HCT116 (cell line): ENCODE measurements around the gene DNAL4. TPM values are rescaled to one million over a fixed set of nuclear protein-coding genes. Genes with fewer than 3 reads are reported as not detected.

Experiments
- ATAC-seq: fragments of 200-7000 bp; cut with Tn5 transposase; 2 replicates; pipeline ENCODE4 v1.9.1; 2020; ENCODE audit warnings: mild to moderate bottlenecking, moderate library complexity
- BruUV-seq: library from RNA; stranded (reverse); fragments of 400-500 nt; replicated peaks from 2 replicates; lab custom pipeline; 2021; lab: Mats Ljungman, UMichigan
- CTCF ChIA-PET: fragments of 300-600 bp; sonication (Branson Sonifier 250); formaldehyde crosslinking; loops from one replicate; lab custom pipeline; 2021; ENCODE audit warnings: antibody characterized with exemption; lab: Charles Lee
- POLR2A ChIA-PET: fragments of 300-600, 350-600 bp; sonication (Branson Sonifier 250); formaldehyde crosslinking; loops from one replicate; lab custom pipeline; 2021; ENCODE audit warnings: antibody characterized with exemption; lab: Charles Lee
- RAD21 ChIA-PET, 2 experiments: fragments of 300-600 bp; sonication (Branson Sonifier 250); formaldehyde crosslinking; loops; one replicate each; lab custom pipeline; 2023; ENCODE audit warnings: low total read pairs in 2 of 2; ENCODE audit not compliant: uncharacterized antibody in 2 of 2, unreplicated experiment in 2 of 2, low non-redundant PET in 1 of 2; lab: Charles Lee
- DNase-seq: peaks from one replicate; pipeline ENCODE4 v3.0.0-alpha.2; 2010; ENCODE audit warnings: low read depth, low spot score
- H2AFZ ChIP-seq: fragments of 200-600 bp; shearing (Covaris generic), sonication (generic); 2 replicates; pipeline ENCODE4 v1.6.1; 2017; ENCODE audit warnings: low read depth, mixed run types, mixed read lengths, antibody characterized with exemption, low read length; ENCODE audit not compliant: poor library complexity, severe bottlenecking
- H3K27ac ChIP-seq: 2 replicates; pipeline ENCODE4 v1.5.1; 2012; ENCODE audit warnings: low read depth, low read length
- H3K27me3 ChIP-seq: fragments of 200-600 bp; sonication (generic); 2 replicates; pipeline ENCODE4 v1.6.1; 2016; ENCODE audit warnings: mixed run types, low read length, mixed read lengths; ENCODE audit not compliant: insufficient read depth
- H3K36me3 ChIP-seq, 2 experiments: fragments of 200-500 bp in 1 of 2; fragments of 200-600 bp in 1 of 2; sonication (Bioruptor generic) in 1 of 2; sonication (generic) in 1 of 2; 2 replicates each; pipeline versions ENCODE4 v1.5.1 to v1.6.1; 2014 to 2016; ENCODE audit warnings: low read length in 2 of 2, inconsistent platforms in 1 of 2, mixed read lengths in 1 of 2, mixed run types in 1 of 2; ENCODE audit not compliant: insufficient read depth in 2 of 2, control insufficient read depth in 1 of 2
- H3K4me1 ChIP-seq, 2 experiments: fragments of 200-600 bp in 1 of 2; sonication (generic) in 1 of 2; 2 replicates each; pipeline versions ENCODE4 v1.5.1 to v1.6.1; 2012 to 2017; ENCODE audit warnings: low read length in 2 of 2, inconsistent platforms in 1 of 2, mild to moderate bottlenecking in 1 of 2, mixed read lengths in 1 of 2, mixed run types in 1 of 2, moderate library complexity in 1 of 2; ENCODE audit not compliant: insufficient read depth in 2 of 2, control insufficient read depth in 1 of 2
- H3K4me2 ChIP-seq: fragments of 200-600 bp; sonication (generic); 2 replicates; pipeline ENCODE4 v1.6.1; 2017; ENCODE audit warnings: mixed run types, low read length, mixed read lengths
- H3K4me3 ChIP-seq, 2 experiments: fragments of 200-600 bp in 1 of 2; sonication (generic) in 1 of 2; replicated peaks in 1 of 2; 2 replicates each; pipeline ENCODE4 v1.5.1; 2011 to 2016; ENCODE audit warnings: low read length in 2 of 2, control low read depth in 1 of 2, low read depth in 1 of 2, mild to moderate bottlenecking in 1 of 2, mixed read lengths in 1 of 2, mixed run types in 1 of 2
- H3K79me2 ChIP-seq: fragments of 200-600 bp; sonication (generic); 2 replicates; pipeline ENCODE4 v1.6.1; 2017; ENCODE audit warnings: mild to moderate bottlenecking, mixed run types, low read length, moderate library complexity, mixed read lengths; ENCODE audit not compliant: insufficient read depth
- H3K9ac ChIP-seq: fragments of 200-600 bp; sonication (generic); 2 replicates; pipeline ENCODE4 v1.6.1; 2016; ENCODE audit warnings: low read length, mixed read lengths
- H3K9me2 ChIP-seq: fragments of 200-600 bp; sonication (generic), shearing (Covaris generic); 2 replicates; pipeline ENCODE4 v1.6.1; 2017; ENCODE audit warnings: mixed run types, mild to moderate bottlenecking, moderate library complexity; ENCODE audit not compliant: insufficient read depth
- H3K9me3 ChIP-seq, 2 experiments: fragments of 200-500 bp in 1 of 2; fragments of 200-600 bp in 1 of 2; sonication (Bioruptor generic) in 1 of 2; sonication (generic) in 1 of 2; 2 replicates each; pipeline ENCODE4 v1.6.1; 2014 to 2017; ENCODE audit warnings: low read length in 2 of 2, mixed read lengths in 2 of 2, inconsistent platforms in 1 of 2, low read depth in 1 of 2, mild to moderate bottlenecking in 1 of 2, mixed run types in 1 of 2, moderate library complexity in 1 of 2; ENCODE audit not compliant: control insufficient read depth in 1 of 2, insufficient read depth in 1 of 2
- H4K20me1 ChIP-seq: fragments of 200-600 bp; sonication (generic), shearing (Covaris generic); 2 replicates; pipeline ENCODE4 v1.6.1; 2017; ENCODE audit warnings: mixed run types, mild to moderate bottlenecking, moderate library complexity; ENCODE audit not compliant: insufficient read depth
- ATF3 ChIP-seq: IDR thresholded peaks from 2 replicates; pipeline ENCODE4 v1.6.1; 2012
- CEBPB ChIP-seq: IDR thresholded peaks from 2 replicates; pipeline ENCODE4 v1.6.1; 2012; ENCODE audit warnings: low read depth
- CTCF ChIP-seq, 3 experiments: fragments of 200-600 bp in 1 of 3; sonication (generic) in 1 of 3; IDR thresholded peaks in 2 of 3; conservative IDR thresholded peaks in 1 of 3; 2 replicates each; pipeline ENCODE4 v1.5.1; 2012 to 2017; ENCODE audit warnings: low read depth in 2 of 3, low read length in 2 of 3, antibody characterized with exemption in 1 of 3, borderline replicate concordance in 1 of 3, control low read depth in 1 of 3, mild to moderate bottlenecking in 1 of 3, mixed read lengths in 1 of 3, mixed run types in 1 of 3, moderate library complexity in 1 of 3; ENCODE audit not compliant: insufficient read depth in 1 of 3
- EGR1 ChIP-seq: IDR thresholded peaks from 2 replicates; pipeline ENCODE4 v1.6.1; 2012; ENCODE audit warnings: low read depth
- ELF1 ChIP-seq: IDR thresholded peaks from 2 replicates; pipeline ENCODE4 v1.6.1; 2012; ENCODE audit warnings: low read depth, borderline replicate concordance
- EZH2 ChIP-seq: fragments of 200-600 bp; sonication (generic); IDR thresholded peaks from 2 replicates; pipeline ENCODE4 v1.6.1; 2017; ENCODE audit warnings: antibody characterized with exemption, mixed run types
- EZH2phosphoT487 ChIP-seq: fragments of 200-600 bp; IDR thresholded peaks from 2 replicates; pipeline ENCODE4 v1.6.1; 2018; ENCODE audit warnings: antibody characterized with exemption, borderline replicate concordance
- FOSL1 ChIP-seq: IDR thresholded peaks from 2 replicates; pipeline ENCODE4 v1.6.1; 2012; ENCODE audit warnings: low read depth
- POLR2A ChIP-seq: IDR thresholded peaks from 2 replicates; pipeline ENCODE4 v1.7.0; 2011; ENCODE audit warnings: borderline replicate concordance; ENCODE audit not compliant: insufficient read depth, insufficient read length; ENCODE audit errors: extremely low read depth
- POLR2AphosphoS5 ChIP-seq: IDR thresholded peaks from 2 replicates; pipeline ENCODE4 v1.6.1; 2011; ENCODE audit warnings: mild to moderate bottlenecking, low read depth, low read length, moderate library complexity
- REST ChIP-seq: IDR thresholded peaks from 2 replicates; pipeline ENCODE4 v1.6.1; 2012; ENCODE audit warnings: low read depth
- SIN3A ChIP-seq: IDR thresholded peaks from 2 replicates; pipeline ENCODE4 v1.6.1; 2012; ENCODE audit warnings: low read depth
- SP1 ChIP-seq: IDR thresholded peaks from 2 replicates; pipeline ENCODE4 v1.6.1; 2012; ENCODE audit warnings: low read depth
- SRF ChIP-seq: IDR thresholded peaks from 2 replicates; pipeline ENCODE4 v1.6.1; 2012; ENCODE audit warnings: low read depth
- intact Hi-C: fragments of 100-400 bp; cut with micrococcal nuclease; formaldehyde crosslinking; loops from 2 replicates; pipeline ENCODE4 v1.10.0; 2022
- total RNA-seq: library from RNA; stranded (reverse); gene quantifications from one replicate; pipeline ENCODE4 v1.2.1, GENCODE V29; 2021; ENCODE audit not compliant: unreplicated experiment

The DNAL4 gene
- total RNA-seq, 1 experiment from 2014 or later: 18.3 TPM

- no peak overlapping the region for H3K4me3 ChIP-seq
- H3K79me2 ChIP-seq: no peaks in the 10 kb centered on the region
- H3K27me3 ChIP-seq: no peaks in the 10 kb centered on the region
- ATAC-seq (no peak), DNase-seq (no peak)
- no peaks in the 10 kb centered on the region for H4K20me1 ChIP-seq
- intact Hi-C loops: no loop called here
- H3K27ac ChIP-seq: no peak overlapping the region
- no TSS peak for BruUV-seq
- H3K9ac ChIP-seq: no peak overlapping the region
- peaks cover 0 to 7% of the 10 kb centered on the region in 2 experiments; a peak in 2 of 4 replicates for H3K4me1 ChIP-seq
- no peaks in the 10 kb centered on the region for H3K36me3 ChIP-seq
- no peak overlapping the region for H3K4me2 ChIP-seq
- TF ChIP-seq POLR2AphosphoS5: no peak
- TF ChIP-seq FOSL1: no peak
- no peak for TF ChIP-seq REST
- TF ChIP-seq CEBPB: no peak
- TF ChIP-seq SRF: no peak
- no peak for TF ChIP-seq CTCF (IDR thresholded peaks at IDR 0.05 in 2 of 3, conservative IDR thresholded peaks at IDR 0.05 in 1 of 3; ENCODE audit: borderline replicate concordance in 1 of 3, insufficient read depth in 1 of 3, low read depth in 2 of 3, low read length in 2 of 3)
- no peak for TF ChIP-seq EGR1
- TF ChIP-seq ELF1: no peak
- TF ChIP-seq EZH2: no peak
- TF ChIP-seq POLR2A: no peak
- TF ChIP-seq EZH2phosphoT487: no peak
- no peak for TF ChIP-seq SIN3A
- no peak for TF ChIP-seq SP1
- TF ChIP-seq ATF3: no peak
- H3K9me2 ChIP-seq: no peaks in the 10 kb centered on the region
- POLR2A ChIA-PET: no interaction called here
- no peaks in the 10 kb centered on the region for H3K9me3 ChIP-seq
- no peak overlapping the region for H2AFZ ChIP-seq
- CTCF ChIA-PET: no interaction called here
- RAD21 ChIA-PET: no interaction called here
Measured at GRCh38 chr22:38773363-38773946, 20.5 kb downstream of the DNAL4 start.
